H1 (cell line): ENCODE results near the gene TFF1. TPM values are rescaled to one million over a fixed set of nuclear protein-coding genes. Genes with fewer than 3 reads are reported as not detected.

Source experiments
- BACH1 ChIP-seq: IDR thresholded peaks from 2 replicates; pipeline ENCODE4 v1.6.1; 2012; ENCODE audit warnings: low read length, improper control_type of control experiment
- CEBPB ChIP-seq: IDR thresholded peaks from 2 replicates; pipeline ENCODE4 v1.6.1; 2012; ENCODE audit warnings: low read depth, low read length
- FOSL1 ChIP-seq: IDR thresholded peaks from 2 replicates; pipeline ENCODE4 v1.6.1; 2011; ENCODE audit warnings: mild to moderate bottlenecking, low read depth, low read length, moderate library complexity; ENCODE audit not compliant: insufficient read depth
- HDAC6 ChIP-seq: IDR thresholded peaks from one replicate; pipeline ENCODE4 v1.7.1; 2012; ENCODE audit warnings: low read depth, mild to moderate bottlenecking, inconsistent platforms, low read length, moderate library complexity
- RNF2 ChIP-seq: fragments of 200-900, 300-1000 bp; sonication (generic); IDR thresholded peaks from 2 replicates; pipeline ENCODE4 v1.7.1; 2016; ENCODE audit warnings: borderline replicate concordance, low read depth, mild to moderate bottlenecking, antibody characterized with exemption, low read length; ENCODE audit not compliant: poor library complexity, severe bottlenecking; ENCODE audit errors: missing control alignments
- SP1 ChIP-seq: IDR thresholded peaks from 2 replicates; pipeline ENCODE4 v1.6.1; 2011; ENCODE audit warnings: low read depth, low read length
- SP2 ChIP-seq: IDR thresholded peaks from 2 replicates; pipeline ENCODE4 v1.6.1; 2012; ENCODE audit warnings: mild to moderate bottlenecking, low read length, inconsistent platforms
- polyA plus RNA-seq, 7 experiments: library from polyadenylated mRNA; depleted of rRNA in 3 of 7; stranded (reverse) in 5 of 7; unstranded in 2 of 7; fragments of >200 nt in 5 of 7; fragments of 200-250 nt in 2 of 7; gene quantifications; 1 replicate in 5 of 7; 2 replicates in 1 of 7; 4 replicates in 1 of 7; pipeline versions ENCODE4 v1.2.1 to v1.2.3, GENCODE V29; 2011 to 2013; ENCODE audit warnings: missing spikeins in 2 of 7, mixed read lengths in 2 of 7
- total RNA-seq: library from RNA; stranded (reverse); fragmentation: NEBNext Ultra II Directional; extraction: Animal tissue kit (Norgen Biotek cat#: 25700); gene quantifications from 2 replicates; pipeline ENCODE4 v1.2.1, GENCODE V29; 2021

Gene TFF1
- total and polyA plus RNA-seq, 2 of the 8 experiments (the other 6 are each of a cell fraction or from before 2014, with no cell fraction given) = not detected

- TF ChIP-seq RNF2 (no peak), SP1 (no peak), BACH1 (no peak), HDAC6 (no peak), SP2 (no peak), CEBPB (no peak), FOSL1 (no peak)
These were observed 44.5 kb downstream of the TFF1 start (continued) for GRCh38 chr21:42321845-42322244.
